Left lung (tissue), 10 donors: ENCODE results near the gene VMO1. TPM values are rescaled to one million over a fixed set of nuclear protein-coding genes. Genes with fewer than 3 reads are reported as not detected.

ENCODE experiments used
- ATAC-seq: fragments of 200-7000 bp; cut with Tn5 transposase; one replicate; pipeline ENCODE4 v1.9.1; 2020; ENCODE audit warnings: moderate library complexity
- DNase-seq, 4 donors: peaks; one replicate each; pipeline ENCODE4 v3.0.0-alpha.2; 2013 to 2020
- H3K27ac ChIP-seq, 2 donors: fragments of 200-600 bp; sonication (generic) in 1 of 2; one replicate each; pipeline versions ENCODE4 v1.5.0 to v1.8.0; 2020 to 2021
- H3K27me3 ChIP-seq, 2 donors: fragments of 200-600 bp; sonication (generic) in 1 of 2; one replicate each; pipeline versions ENCODE4 v1.5.0 to v1.8.0; 2020 to 2021
- H3K36me3 ChIP-seq, 2 donors: fragments of 200-600 bp; sonication (generic) in 1 of 2; one replicate each; pipeline versions ENCODE4 v1.5.0 to v1.8.0; 2020 to 2021
- H3K4me1 ChIP-seq, 2 donors: fragments of 200-600 bp; one replicate each; pipeline ENCODE4 v1.8.0; 2021
- H3K4me3 ChIP-seq, 2 donors: fragments of 200-600 bp; sonication (generic) in 1 of 2; one replicate each; pipeline versions ENCODE4 v1.5.0 to v1.8.0; 2020 to 2021; ENCODE audit warnings: mild to moderate bottlenecking in 1 of 2
- H3K9me3 ChIP-seq, 2 donors: fragments of 200-600 bp; sonication (generic) in 1 of 2; one replicate each; pipeline versions ENCODE4 v1.5.0 to v1.8.0; 2020 to 2021
- CTCF ChIP-seq, 2 donors: fragments of 200-600 bp; sonication (generic) in 1 of 2; IDR thresholded peaks; one replicate each; pipeline versions ENCODE4 v1.5.0 to v1.8.0; 2021; ENCODE audit warnings: antibody characterized with exemption in 2 of 2
- intact Hi-C, 2 donors: fragments of 100-400 bp; cut with DNase I; formaldehyde crosslinking; loops; one replicate each; pipeline versions ENCODE4 v1.11.2 to v1.14.2; 2022
- polyA plus RNA-seq, 6 donors: library from polyadenylated mRNA; unstranded; fragments of 120-200 nt; gene quantifications; one replicate each; pipeline ENCODE4 v1.2.1, GENCODE V29; 2013; ENCODE audit not compliant: insufficient read length in 6 of 6
- total RNA-seq, 2 donors: library from RNA; stranded (reverse); fragmentation: NEBNext Ultra II Directional; extraction: Animal tissue kit (Norgen Biotek cat#: 25700); gene quantifications; one replicate each; pipeline ENCODE4 v1.2.1, GENCODE V29; 2021
- donor health status: DM: no; HTN: yes; CAD: no.
- donor health status: DM: no; HTN: no; CAD: no.

VMO1 gene
- total and polyA plus RNA-seq, 8 donors = 0.22 to 6.0 (median 0.39) TPM

GRCh38 chr17:4743898-4744297 lies 42.3 kb downstream of the VMO1 start:
- H3K4me3 ChIP-seq = no peak overlapping the region
- no peak for TF ChIP-seq CTCF (IDR thresholded peaks at IDR 0.05)
- H3K27me3 ChIP-seq = peaks cover 0 to 57% of the 10 kb centered on the region in 2 donors
- no peaks in the 10 kb centered on the region for H3K9me3 ChIP-seq
- no peak overlapping the region for H3K27ac ChIP-seq
- peaks cover 3 to 36% of the 10 kb centered on the region in 2 donors for H3K4me1 ChIP-seq
- DNase-seq (no peak), ATAC-seq (no peak)
- intact Hi-C loops = no loop called here
- no peaks in the 10 kb centered on the region for H3K36me3 ChIP-seq

GRCh38 chr17:4743216-4743615 lies 42.9 kb downstream of the VMO1 start:
- intact Hi-C loops = no loop called here
- ATAC-seq = no peak

GRCh38 chr17:4742629-4743028 lies 43.5 kb downstream of the VMO1 start:
- Histone ChIP-seq H3K36me3 (peaks cover 0 to 2% of the 10 kb centered on the region in 2 donors), H3K4me1 (peaks cover 3 to 35% of the 10 kb centered on the region in 2 donors), H3K4me3 (no peak overlapping the region), H3K9me3 (no peaks in the 10 kb centered on the region), H3K27ac (no peak overlapping the region), H3K27me3 (peaks cover 0 to 49% of the 10 kb centered on the region in 2 donors)
- intact Hi-C loops = no loop called here
- ATAC-seq (no peak), DNase-seq (no peak)
- no peak for TF ChIP-seq CTCF (IDR thresholded peaks at IDR 0.05)

More at GRCh38 chr17:4743216-4743615, 42.9 kb downstream of the VMO1 start:
- H3K4me3 ChIP-seq = no peak overlapping the region
- peaks cover 3 to 36% of the 10 kb centered on the region in 2 donors for H3K4me1 ChIP-seq
- DNase-seq = no peak
- no peak for TF ChIP-seq CTCF (IDR thresholded peaks at IDR 0.05)
- no peak overlapping the region for H3K27ac ChIP-seq
- no peaks in the 10 kb centered on the region for H3K36me3 ChIP-seq
- H3K9me3 ChIP-seq = no peaks in the 10 kb centered on the region
- peaks cover 0 to 50% of the 10 kb centered on the region in 2 donors for H3K27me3 ChIP-seq

GRCh38 chr17:4742133-4742532 lies 44.0 kb downstream of the VMO1 start:
- Histone ChIP-seq H3K9me3 (no peaks in the 10 kb centered on the region), H3K36me3 (peaks cover 0 to 5% of the 10 kb centered on the region in 2 donors), H3K27me3 (peaks cover 0 to 49% of the 10 kb centered on the region in 2 donors), H3K4me1 (peaks cover 3 to 37% of the 10 kb centered on the region in 2 donors), H3K4me3 (no peak overlapping the region), H3K27ac (no peak overlapping the region)
- DNase-seq (no peak), ATAC-seq (no peak)
- intact Hi-C loops = no loop called here
- TF ChIP-seq CTCF (IDR thresholded peaks at IDR 0.05) = no peak

- Histone ChIP-seq H3K4me1 (peaks cover 3 to 43% of the 10 kb centered on the region in 2 donors), H3K4me3 (no peak overlapping the region), H3K36me3 (peaks cover 0 to 5% of the 10 kb centered on the region in 2 donors), H3K27me3 (peaks cover 0 to 49% of the 10 kb centered on the region in 2 donors), H3K27ac (no peak overlapping the region), H3K9me3 (no peaks in the 10 kb centered on the region)
- DNase-seq (no peak), ATAC-seq (no peak)
- intact Hi-C loops = no loop called here
- no peak for TF ChIP-seq CTCF (IDR thresholded peaks at IDR 0.05)
Measured at GRCh38 chr17:4741544-4741943, 44.6 kb downstream of the VMO1 start.
